HG03159 (cell line): ENCODE results near the gene RAP2A.
A peak's percentile ranks its signal among the peaks of the same experiment; 100 is the strongest.

Experiments used
- ATAC-seq: cut with Tn5 transposase; IDR thresholded peaks from one replicate; pipeline ENCODE4 v1.9.1; 2021; ENCODE audit warnings: mild to moderate bottlenecking, moderate library complexity; ENCODE audit not compliant: unreplicated experiment

Gene RAP2A

DNA sequence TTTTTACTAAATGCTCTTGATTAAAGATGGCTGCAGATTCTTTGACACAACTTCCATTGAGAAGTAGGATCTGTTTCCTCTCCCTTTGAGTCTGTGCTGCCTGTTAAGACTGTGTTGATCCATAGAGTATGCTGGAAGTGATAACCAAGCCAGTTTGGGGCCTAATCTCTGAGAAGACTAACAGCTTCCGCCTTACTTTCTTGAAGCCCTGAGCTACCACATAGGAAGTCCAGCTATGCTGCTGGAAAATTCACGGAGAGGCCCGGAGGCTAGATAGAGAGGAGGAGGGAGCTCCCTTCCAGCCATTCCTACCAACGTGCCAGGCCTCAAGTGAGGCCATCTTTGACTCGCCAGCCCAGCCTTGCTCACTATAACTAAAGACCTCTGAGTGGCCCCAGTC is 12.5 kb downstream of the RAP2A start:
- no peak for ATAC-seq

DNA sequence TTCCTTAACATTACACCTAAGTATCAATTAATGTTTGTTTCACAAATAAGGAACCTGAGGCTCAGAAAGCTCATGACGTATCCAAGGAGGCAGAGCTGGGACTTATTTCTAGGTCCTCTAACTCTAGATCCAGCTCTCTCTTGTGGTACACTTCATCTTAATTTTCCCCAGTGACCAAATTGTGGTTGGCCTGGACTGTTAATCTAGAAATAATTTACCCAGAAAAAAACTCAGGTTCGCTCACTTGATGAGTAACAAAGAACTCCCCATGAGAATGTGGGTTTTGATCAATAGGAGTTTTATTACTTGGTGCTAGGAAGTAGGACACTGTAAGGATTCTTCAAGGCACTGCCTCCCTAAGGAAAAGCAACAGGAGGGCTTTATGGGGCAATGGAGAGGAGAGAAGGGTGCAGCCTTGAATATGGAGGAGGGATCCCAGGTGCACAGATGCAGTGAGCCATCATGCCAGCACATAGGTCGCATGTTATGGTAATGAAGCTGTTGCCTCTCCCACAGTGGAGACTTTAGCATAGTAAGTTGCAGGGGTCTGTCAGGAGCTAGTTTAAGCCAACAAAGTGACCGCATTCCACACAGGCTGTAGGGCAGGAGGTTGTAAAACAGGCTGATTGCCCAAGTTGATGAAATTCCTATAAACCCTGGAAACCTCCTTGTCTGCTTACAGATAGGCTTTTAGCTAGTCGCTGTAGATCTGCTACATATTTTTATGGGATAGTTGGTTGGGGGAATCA is 14.7 kb downstream of the RAP2A start:
- peak; percentile 78 for ATAC-seq

DNA sequence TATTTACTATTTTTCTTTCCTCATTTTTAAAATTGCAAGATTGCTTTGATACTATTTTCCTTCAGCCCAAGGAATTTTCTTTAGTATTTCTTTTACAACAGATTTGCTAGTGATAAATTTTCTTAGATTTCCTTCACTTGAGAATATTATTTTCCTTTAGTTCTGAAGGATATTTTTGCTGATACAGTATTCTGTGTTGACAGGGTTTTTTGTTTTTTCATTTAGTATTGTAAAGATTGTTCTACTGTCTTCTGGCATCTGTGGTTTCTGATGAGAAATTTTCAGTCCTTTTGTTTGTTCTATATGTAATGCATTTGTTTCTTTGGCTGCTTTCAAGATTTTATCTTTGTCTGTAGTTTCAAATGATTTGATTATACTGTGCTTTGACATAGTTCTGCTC is 20.7 kb downstream of the RAP2A start:
- no peak for ATAC-seq

GRCh38 chr13:97456047-97456446 is 22.1 kb downstream of the RAP2A start:
- no peak for ATAC-seq

DNA sequence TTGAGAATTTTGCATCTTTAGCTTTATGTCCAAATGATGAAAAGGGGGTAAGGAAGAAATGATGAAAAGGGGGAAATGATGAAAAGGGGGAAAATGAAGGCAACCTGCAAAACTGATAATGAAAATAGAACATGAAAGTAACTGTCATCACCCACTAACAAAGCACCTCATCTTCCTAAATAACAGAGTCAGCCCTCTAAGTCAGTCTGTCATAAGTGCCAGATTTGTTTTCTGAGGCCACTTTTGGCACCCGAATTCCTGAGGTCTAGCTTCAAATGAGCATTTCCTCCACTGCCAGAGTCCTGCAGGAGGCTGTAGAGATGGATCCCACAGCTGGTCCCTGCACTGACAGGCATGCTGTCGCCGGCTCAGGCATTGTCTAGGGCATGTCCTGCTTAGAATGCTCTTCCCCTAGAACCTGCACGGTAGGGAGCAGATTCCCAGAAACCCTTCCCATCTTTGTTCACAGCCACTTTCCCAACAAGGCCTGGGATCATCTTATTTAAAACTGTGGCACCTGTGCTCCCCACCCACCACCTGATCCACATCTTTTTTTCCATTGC is 25.3 kb downstream of the RAP2A start:
- peak; percentile 33 for ATAC-seq

DNA sequence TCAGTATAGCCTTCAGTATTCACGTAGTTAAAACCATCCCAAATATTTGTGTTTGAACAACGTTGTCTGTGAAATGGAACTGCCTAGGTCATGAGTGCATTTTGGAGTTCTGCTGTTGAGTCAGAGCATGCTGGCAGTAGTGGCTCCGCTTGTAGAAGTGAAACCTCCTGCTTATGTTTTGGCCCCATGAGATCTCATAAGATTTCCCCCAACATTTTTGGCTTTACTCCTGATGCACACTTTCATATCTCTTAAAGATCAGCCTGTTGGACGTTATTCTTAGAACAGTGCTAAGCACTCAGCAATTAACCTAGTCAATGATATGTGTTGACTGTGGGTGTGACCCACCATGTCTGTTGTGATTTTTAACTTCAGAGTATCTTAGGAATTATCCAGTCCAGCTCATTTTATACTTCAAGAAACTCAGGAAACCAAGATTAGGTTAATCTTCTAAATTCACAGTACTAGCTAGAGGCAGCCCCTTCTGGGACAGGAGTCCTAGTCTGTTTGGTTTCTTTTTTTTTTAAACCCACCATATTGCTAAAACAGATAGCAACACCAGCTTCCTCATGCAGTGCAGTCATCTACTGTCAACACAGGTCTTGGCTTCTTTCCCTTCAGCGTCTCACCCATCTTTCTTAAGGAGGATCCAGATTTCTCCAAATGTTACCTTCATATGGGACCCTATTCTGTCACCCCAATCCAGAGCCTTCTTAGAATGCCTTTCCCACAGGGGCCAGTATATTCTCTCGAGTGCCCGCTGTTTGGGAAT is 26.2 kb downstream of the RAP2A start:
- peak; percentile 93 for ATAC-seq

DNA sequence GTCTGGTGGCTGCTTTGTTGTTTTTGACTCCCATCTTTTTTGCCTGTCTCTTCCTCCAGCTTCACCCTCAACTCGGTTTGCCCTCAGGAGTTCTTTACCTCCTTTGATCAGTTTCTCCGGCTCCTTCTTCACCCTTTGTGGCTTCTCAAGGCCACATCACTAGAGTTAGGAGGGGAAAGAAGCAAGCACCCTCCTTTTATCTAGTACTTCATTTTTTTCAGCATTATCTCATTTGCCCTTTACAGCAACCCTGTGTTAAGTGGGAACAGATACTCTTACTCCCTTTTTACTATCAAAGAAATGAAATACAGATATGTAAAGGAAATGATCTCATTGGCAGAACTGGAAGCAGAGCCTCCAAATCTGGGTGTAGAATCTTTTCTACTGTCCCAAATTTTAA is 26.9 kb downstream of the RAP2A start:
- ATAC-seq = no peak

- ATAC-seq = no peak
Observed at GRCh38 chr13:97464561-97464960, 30.6 kb downstream of the RAP2A start.

DNA sequence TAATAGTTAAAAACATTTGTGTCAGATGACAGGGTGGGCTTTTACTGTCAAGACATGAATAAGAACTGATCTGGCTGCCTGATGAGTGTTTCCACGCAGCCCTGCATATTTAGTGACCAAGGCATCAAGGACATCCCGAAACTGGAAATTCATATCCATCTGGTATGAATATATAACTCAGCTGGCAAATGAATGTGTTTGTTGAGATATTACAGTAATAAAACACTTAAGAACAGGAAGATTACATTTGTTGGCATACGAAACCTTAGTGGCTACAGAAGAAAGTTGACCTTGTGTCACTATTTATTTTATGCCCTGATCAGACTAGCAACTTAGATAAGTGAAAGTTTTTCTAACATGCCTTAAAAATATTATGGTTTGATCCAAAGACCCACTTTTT is 32.8 kb downstream of the RAP2A start:
- no peak for ATAC-seq

GRCh38 chr13:97468331-97468730 is 34.4 kb downstream of the RAP2A start:
- no peak for ATAC-seq

GRCh38 chr13:97471711-97472110 is 37.7 kb downstream of the RAP2A start:
- ATAC-seq = no peak

DNA sequence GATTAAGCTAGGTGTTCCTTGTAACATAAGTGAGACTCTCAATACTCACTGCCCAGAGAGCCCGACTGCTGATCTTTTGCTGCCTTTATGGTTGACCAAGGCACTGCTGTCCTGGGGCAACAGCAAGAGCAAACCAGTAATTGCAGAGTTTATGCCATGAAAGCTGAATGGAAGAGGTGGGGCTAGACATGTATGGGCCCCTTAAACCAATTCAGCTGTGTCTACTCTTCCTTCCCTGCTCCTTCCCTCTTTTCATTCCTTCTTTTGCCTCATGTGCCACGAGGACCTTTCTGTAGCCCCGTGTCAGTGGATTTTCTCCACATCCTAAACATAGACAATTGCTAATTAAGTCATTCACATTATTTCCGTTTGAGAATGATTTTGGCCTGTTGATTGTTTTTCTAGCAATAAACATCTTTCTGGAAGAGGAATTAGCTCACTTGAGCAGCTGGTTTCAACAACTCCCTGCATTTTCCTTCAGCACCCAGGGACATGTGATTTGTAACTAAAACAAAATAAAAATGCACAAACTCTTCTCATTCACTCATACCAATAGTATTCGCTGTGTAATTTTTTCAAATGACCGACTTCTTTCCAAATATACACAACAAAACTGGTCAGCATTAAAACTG is 40.5 kb downstream of the RAP2A start:
- ATAC-seq = no peak

DNA sequence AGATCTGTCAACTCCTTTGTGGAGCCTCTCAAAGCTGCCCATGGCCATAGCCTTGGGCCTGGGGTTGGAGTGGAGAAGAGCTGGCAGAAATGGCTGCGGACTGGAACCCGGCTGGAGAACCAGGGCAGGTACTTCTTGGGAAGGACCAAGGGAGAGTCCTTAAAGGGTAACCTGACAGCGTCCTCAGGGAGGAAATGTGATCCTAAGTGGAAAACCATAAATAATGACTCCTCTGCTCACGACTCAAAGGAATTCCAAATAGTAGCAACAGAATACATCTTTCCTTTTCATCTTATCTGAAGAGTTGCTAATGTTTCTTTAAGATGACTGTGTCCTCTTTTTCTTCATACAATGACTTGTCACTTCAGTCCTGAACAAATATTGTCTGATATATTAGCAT is 41.0 kb downstream of the RAP2A start:
- ATAC-seq = no peak

- ATAC-seq = no peak
Observed at GRCh38 chr13:97477844-97478243, 43.9 kb downstream of the RAP2A start.

DNA sequence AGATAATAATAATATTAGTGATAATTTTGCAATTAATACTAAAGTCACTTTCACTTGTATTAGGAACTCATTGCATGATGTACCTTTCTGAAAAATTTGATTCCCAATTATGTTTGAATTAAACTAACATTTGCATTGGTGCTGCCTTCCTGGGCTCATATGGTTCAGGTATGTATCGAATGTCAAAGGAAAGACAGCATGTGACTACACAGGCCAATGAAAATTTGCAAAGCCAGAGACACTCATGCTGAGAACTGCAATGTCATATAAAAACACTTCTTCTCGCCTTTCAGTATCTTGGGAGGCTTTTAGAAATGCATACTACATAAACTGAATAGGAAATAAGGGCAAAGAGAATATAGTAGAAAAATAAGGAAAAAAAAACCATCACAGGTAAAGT is 44.3 kb downstream of the RAP2A start:
- ATAC-seq = no peak

DNA sequence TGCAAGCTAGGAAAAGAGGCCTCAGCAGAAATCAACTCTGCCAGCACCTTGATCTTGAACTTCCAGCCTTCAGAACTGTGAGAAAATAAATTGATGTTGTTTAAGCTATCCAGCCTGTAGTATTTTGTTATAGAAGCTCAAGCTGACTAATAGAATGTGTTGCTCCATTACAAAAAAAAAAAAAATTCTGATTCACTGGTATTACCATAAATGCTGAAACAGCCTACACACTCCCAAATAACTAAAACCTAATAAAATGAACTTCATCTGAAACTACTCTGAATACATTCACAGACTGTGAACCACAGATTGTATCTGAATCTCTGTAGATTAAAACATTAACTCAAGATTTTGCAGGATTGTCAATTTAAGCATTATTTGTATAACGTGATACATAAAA is 49.5 kb downstream of the RAP2A start:
- ATAC-seq = no peak

- ATAC-seq = no peak
Observed at GRCh38 chr13:97484301-97484700, 50.3 kb downstream of the RAP2A start.

DNA sequence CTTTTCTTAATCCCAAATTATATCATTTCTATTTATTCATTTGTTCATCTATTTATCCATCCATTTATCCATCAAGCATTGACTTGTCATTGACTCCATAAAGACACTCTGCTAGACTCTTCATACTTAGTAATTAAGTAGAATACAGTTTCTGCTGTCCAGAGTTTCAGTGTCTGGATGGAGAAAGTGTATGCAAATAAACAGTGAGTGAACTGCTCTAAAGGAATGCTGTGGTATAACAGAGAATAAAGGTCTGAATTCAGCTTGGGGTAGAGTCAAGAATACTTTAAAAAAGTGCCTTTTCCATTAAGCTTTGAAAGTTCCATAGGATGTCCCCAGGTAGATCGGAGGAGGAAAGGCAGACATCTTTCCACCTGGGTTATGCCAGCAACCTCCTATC is 51.4 kb downstream of the RAP2A start:
- no peak for ATAC-seq

DNA sequence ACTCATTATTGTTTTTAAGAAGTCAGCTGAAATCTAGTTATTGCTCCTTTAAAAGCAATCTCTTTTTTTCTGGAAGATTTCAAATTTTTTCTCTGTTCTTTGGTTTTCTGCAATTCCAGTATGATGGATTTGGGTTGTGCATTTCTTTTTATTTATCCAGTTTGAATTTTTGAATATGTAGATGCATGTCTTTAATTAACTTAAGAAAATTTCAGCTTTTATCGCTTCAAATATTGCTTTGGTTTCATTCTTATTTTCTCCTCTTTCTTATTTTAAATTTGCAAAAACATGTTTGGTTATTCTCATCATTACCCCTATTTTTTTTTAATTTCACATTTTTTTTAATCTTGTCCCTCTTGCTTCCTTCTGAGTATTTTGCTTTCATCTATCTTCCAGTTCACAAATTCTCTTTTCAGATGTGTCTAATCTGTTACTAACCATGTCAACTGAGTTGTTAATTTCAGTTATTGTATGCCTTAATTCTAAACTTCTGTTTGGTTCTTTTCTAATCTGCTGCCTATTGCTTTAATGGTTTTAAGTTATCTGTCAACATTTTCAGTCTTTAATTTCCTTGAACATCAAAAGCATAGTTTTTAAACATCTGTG is 56.8 kb downstream of the RAP2A start:
- ATAC-seq = no peak

DNA sequence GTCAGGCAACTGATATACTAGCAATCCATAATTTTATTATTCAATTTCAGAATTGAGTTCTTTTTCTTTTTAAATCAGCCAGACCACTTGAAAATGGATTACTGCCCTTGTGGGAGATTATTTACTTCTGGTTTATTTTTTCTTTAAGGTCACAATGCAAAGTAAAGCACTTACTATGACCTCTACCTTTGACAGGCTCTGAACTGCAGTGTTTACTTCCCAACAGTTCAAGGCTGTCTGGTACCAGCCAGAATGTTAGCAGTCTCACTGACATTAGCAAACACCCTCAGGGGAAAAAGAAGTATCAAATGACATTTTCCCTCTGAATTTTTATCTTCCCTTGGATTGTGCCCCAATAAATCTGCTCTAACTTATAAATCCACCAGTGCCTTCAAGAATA is 57.5 kb downstream of the RAP2A start:
- no peak for ATAC-seq

GRCh38 chr13:97492257-97492656 is 58.3 kb downstream of the RAP2A start:
- no peak for ATAC-seq
